Measurements from ENCODE around the gene GOLGA6D. TPM values are rescaled to one million over a fixed set of nuclear protein-coding genes. Genes with fewer than 3 reads are reported as not detected.
A peak's percentile ranks its signal among the peaks of the same experiment; 100 is the strongest.
"Not testable (repeated sequence)": the region's sequence is repeated elsewhere in the genome, so short reads cannot be mapped to it uniquely, and the experiment has no call there.

Gene GOLGA6D
- total RNA-seq, 3 donors from 2014 or later, result not detected

DNA sequence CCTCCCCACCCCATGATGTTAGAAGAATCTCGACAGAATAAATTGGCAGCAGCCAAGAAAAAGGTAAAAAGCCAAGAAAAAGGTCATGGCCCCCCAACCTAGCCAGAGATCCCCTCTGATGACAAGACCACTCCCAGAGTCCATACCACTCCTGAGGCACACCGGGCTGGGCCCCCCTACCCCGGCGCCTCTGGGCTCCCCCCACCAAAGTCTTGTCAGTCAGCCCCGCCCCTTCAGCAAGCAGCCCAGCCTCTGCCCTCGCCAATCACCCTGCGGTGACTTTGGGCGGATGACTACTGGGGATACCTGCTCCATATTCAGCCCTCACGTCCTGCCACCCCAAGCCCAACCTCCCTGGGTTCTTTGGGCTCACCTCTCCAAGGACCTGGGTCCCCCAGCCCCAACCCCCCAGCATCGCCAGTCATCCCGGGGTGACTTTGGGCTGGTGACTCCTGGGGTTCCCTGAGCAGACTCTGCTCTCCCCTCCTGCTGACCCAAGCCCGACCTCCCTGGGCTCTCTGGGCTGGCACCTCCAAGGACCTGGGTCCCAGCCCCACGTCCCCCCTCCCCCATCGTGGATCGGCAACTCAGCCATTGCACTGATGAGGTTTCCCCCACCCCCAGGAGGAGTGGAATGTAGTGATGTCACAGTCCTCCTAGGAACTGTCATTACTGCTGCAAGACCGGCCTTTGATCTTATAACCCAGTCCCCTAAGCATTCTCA is 23.9 kb upstream of the GOLGA6D start:
- not testable (repeated sequence) for H3K9me3 Mint-ChIP-seq; ATAC-seq; H3K4me1 Mint-ChIP-seq (ENCODE audit: low read depth); DNase-seq; H3K4me3 Mint-ChIP-seq; H3K27me3 Mint-ChIP-seq (ENCODE audit: low read depth); H3K36me3 Mint-ChIP-seq (ENCODE audit: insufficient read depth)

DNA sequence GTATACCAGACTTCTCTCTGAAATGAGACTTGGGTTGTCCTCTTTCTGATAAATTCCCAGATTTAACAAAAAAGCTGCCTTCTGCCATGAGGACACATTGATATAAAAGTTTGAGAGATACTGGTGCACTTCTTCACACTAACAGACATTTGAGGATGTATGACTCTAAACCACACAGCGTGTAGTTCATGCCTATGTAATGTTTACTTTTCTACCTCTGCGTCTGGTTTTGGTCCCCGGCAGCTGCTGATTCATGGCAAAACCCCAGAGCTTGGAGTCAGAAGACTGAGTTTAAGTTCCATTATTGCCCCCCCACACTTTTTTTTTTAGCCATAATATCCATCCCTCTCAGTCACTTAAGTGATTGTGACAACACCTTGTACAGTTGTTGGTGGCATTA is 22.8 kb upstream of the GOLGA6D start:
- H3K4me3 Mint-ChIP-seq; H3K27me3 Mint-ChIP-seq (ENCODE audit: low read depth); DNase-seq; H3K4me1 Mint-ChIP-seq (ENCODE audit: low read depth); H3K9me3 Mint-ChIP-seq; ATAC-seq; H3K36me3 Mint-ChIP-seq (ENCODE audit: insufficient read depth): not testable (repeated sequence)

- H3K9me3 Mint-ChIP-seq; H3K36me3 Mint-ChIP-seq (ENCODE audit: insufficient read depth); H3K27me3 Mint-ChIP-seq (ENCODE audit: low read depth); ATAC-seq; H3K4me3 Mint-ChIP-seq; DNase-seq; H3K4me1 Mint-ChIP-seq (ENCODE audit: low read depth): not testable (repeated sequence)
Observed at GRCh38 chr15:75273751-75274359, 8.8 kb upstream of the GOLGA6D start.

DNA sequence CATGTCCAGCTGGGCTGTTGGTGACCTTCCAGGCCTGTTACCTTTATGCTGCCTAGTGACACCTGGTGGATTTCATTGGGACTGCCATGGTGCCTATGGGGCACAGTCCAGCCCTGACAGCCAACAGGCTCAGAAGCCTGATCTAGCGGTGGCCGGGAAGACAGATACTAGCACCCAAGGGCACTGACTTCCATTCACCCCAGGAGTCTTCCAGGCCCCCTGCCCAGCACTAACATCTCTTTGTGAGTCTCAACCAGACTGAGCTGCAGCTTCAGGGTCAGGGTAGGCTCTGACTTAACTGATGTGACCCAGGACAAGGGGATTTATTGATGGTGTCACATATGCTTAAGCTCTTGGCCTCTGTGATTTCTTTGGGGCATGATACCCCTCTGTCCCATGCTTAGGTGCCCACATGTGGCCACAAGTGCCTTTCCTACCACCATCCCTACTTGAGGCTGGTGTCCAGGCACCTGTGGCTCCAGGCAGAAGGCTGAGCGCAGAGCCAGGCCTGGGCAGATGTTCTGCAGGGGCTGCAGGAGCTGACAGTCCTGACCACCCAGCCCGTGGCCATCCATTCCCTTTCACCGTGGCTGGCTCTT is 8.0 kb upstream of the GOLGA6D start:
- not testable (repeated sequence) for H3K4me3 Mint-ChIP-seq; H3K36me3 Mint-ChIP-seq (ENCODE audit: insufficient read depth); H3K27me3 Mint-ChIP-seq (ENCODE audit: low read depth); H3K4me1 Mint-ChIP-seq (ENCODE audit: low read depth); H3K9me3 Mint-ChIP-seq
- DNase-seq (peak; percentile 47), ATAC-seq (peak; percentile 94 to 96)

DNA sequence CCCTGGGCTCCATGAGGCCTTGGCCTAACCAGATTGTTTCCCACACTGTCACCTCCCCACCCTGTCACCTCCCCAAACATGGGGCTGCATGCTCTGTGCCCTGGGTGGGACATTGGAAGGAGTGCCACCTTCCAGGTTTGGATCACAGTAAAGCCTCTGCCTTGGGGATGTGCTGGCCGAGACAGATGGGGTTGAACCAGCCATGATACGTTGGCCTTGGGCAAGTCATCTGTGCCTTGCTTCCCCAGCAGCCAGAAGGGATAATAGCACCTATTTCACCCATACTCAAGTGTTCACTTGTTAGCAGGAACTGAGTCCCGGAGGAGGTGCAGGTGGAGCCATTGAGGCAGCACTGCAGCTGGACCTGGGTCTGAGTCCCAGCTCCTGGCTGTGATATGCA is 7.0 kb upstream of the GOLGA6D start:
- not testable (repeated sequence) for H3K9me3 Mint-ChIP-seq; H3K4me3 Mint-ChIP-seq; H3K36me3 Mint-ChIP-seq (ENCODE audit: insufficient read depth); ATAC-seq; H3K27me3 Mint-ChIP-seq (ENCODE audit: low read depth); H3K4me1 Mint-ChIP-seq (ENCODE audit: low read depth); DNase-seq

GRCh38 chr15:75278497-75278896 is 4.1 kb upstream of the GOLGA6D start:
- not testable (repeated sequence) for H3K4me1 Mint-ChIP-seq (ENCODE audit: low read depth); H3K36me3 Mint-ChIP-seq (ENCODE audit: insufficient read depth); DNase-seq; H3K9me3 Mint-ChIP-seq; H3K27me3 Mint-ChIP-seq (ENCODE audit: low read depth); ATAC-seq; H3K4me3 Mint-ChIP-seq

GRCh38 chr15:75284152-75284551 is 1.5 kb downstream of the GOLGA6D start:
- H3K27me3 Mint-ChIP-seq (ENCODE audit: low read depth); H3K36me3 Mint-ChIP-seq (ENCODE audit: insufficient read depth); ATAC-seq; H3K4me3 Mint-ChIP-seq; H3K9me3 Mint-ChIP-seq; H3K4me1 Mint-ChIP-seq (ENCODE audit: low read depth); DNase-seq: not testable (repeated sequence)

DNA sequence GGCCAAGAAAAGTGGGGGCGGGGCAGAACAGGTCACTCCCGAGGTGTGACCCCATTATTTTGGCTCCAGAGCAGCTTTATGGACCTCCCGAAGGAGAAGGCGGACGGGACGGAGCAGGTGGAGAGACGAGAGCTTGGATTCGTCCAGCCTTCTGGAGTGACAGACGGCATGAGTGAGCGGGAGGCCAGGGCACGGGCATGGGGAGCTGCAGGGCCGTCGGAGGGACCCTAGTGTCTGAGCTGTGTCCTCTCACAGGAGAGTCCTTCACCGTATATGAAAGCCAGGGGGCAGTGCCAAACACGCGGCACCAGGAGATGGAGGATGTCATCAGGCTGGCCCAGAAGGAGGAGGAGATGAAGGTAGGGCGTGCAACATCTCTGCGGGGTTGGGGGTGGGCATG is 11.0 kb downstream of the GOLGA6D start:
- DNase-seq; H3K4me1 Mint-ChIP-seq (ENCODE audit: low read depth); H3K4me3 Mint-ChIP-seq; H3K27me3 Mint-ChIP-seq (ENCODE audit: low read depth); H3K36me3 Mint-ChIP-seq (ENCODE audit: insufficient read depth); ATAC-seq; H3K9me3 Mint-ChIP-seq: not testable (repeated sequence)

GRCh38 chr15:75298541-75299310 is 16.1 kb downstream of the GOLGA6D start:
- H3K27me3 Mint-ChIP-seq (ENCODE audit: low read depth); H3K9me3 Mint-ChIP-seq; H3K36me3 Mint-ChIP-seq (ENCODE audit: insufficient read depth); H3K4me3 Mint-ChIP-seq; H3K4me1 Mint-ChIP-seq (ENCODE audit: low read depth); DNase-seq: not testable (repeated sequence)
- ATAC-seq, result peak; percentile 96 to 98

DNA sequence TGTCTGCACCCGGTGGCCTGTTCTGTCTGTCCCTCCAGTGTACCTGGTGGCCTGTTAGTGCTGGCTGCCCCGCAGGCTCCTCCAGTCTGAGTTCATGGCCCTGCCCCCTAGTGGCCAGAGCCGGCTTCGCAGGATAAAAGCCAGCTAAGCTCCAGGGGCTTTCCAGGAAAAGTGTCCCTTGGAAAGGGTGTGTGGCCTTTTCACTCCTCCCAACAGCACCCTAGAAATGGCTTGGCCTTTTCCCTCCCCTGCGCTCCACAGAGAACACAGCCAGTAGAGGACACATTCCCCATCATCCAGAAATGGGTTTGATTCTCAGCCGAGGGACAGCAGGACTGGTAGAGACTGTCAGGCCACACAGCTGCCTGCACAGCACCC is 16.7 kb downstream of the GOLGA6D start:
- peaks cover 10% of the 10 kb centered on the region for H3K27me3 Mint-ChIP-seq (ENCODE audit: low read depth)
- peak; percentile 58 for DNase-seq
- ATAC-seq, result peak; percentile 93 to 94
- not testable (repeated sequence) for H3K36me3 Mint-ChIP-seq (ENCODE audit: insufficient read depth); H3K9me3 Mint-ChIP-seq; H3K4me1 Mint-ChIP-seq (ENCODE audit: low read depth); H3K4me3 Mint-ChIP-seq

DNA sequence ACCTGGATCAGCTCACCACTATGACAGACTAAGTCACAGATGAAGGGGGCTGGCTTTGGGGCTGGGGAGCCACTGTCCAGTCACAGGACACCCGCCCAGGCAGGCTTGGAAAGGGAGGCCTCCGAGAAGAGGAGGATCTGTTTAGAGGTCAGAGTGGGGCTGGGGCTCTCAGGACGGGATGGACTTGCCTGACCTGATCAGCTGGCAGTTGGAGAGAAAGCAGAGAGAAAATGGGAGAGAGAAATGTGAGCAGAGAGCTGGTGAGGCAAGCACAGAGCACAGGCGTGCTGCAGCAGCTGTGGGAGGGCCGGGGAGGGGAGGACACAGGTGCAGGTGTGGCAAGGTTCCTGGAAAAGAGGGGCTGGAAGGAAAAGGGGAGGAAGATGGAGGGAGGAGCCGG is 17.4 kb downstream of the GOLGA6D start:
- not testable (repeated sequence) for H3K4me3 Mint-ChIP-seq; ATAC-seq; DNase-seq; H3K9me3 Mint-ChIP-seq; H3K4me1 Mint-ChIP-seq (ENCODE audit: low read depth); H3K36me3 Mint-ChIP-seq (ENCODE audit: insufficient read depth)
- H3K27me3 Mint-ChIP-seq (ENCODE audit: low read depth), result peaks cover 15% of the 10 kb centered on the region

DNA sequence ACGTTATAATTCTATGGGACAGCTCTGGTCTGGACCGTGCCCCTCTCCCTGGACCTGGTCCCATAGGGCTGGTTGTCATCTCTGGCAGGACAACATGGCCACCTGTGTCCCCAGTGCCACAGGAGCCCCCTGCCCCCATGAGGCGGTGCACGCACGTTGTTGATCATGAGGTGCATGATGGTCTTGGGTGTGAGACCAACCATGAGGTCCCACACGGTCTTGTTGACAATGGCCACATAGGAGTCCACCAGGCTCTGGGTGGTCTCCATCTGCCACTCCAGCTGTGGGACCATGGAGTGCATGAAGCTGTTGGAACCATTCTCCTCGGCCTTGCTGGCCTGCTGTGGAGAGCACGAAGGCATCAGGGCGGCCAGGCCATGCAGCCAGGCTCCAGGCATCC is 19.7 kb downstream of the GOLGA6D start:
- Mint-ChIP-seq H3K36me3 (ENCODE audit: insufficient read depth) (no peaks in the 10 kb centered on the region), H3K4me1 (ENCODE audit: low read depth) (no peaks in the 10 kb centered on the region), H3K9me3 (no peaks in the 10 kb centered on the region), H3K4me3 (no peak overlapping the region), H3K27me3 (ENCODE audit: low read depth) (peaks cover 26% of the 10 kb centered on the region)
- ATAC-seq (no peak), DNase-seq (no peak)

- H3K9me3 Mint-ChIP-seq, ATAC-seq: not testable (repeated sequence)
- H3K27me3 Mint-ChIP-seq (ENCODE audit: low read depth), result peaks cover 29% of the 10 kb centered on the region
Observed at GRCh38 chr15:75302753-75303152, 20.1 kb downstream of the GOLGA6D start.

DNA sequence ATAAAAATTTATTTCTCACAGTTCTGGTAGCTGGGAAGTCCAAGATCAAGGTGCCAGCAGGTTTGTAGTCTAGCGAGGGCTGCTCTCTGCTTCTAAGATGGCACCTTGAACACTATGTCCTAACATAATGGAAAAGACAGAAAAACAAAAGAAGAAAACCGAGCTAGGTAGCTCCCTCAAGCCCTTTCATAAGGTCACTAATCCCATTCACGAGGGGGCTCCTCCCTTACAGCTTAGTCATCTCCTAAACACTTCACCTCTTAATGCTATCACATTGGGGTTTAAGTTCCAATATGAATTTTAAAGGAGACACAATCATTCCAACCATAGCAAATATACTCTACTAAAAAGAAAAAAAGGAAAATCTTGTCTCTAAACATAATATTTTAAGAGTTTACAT is 23.6 kb downstream of the GOLGA6D start:
- no peak for ATAC-seq
- no peak for DNase-seq
- H3K9me3 Mint-ChIP-seq, result no peaks in the 10 kb centered on the region
- H3K4me3 Mint-ChIP-seq, result no peak overlapping the region
- peaks cover 35% of the 10 kb centered on the region for H3K27me3 Mint-ChIP-seq (ENCODE audit: low read depth)
- no peaks in the 10 kb centered on the region for H3K4me1 Mint-ChIP-seq (ENCODE audit: low read depth)
- no peaks in the 10 kb centered on the region for H3K36me3 Mint-ChIP-seq (ENCODE audit: insufficient read depth)

More at GRCh38 chr15:75302753-75303152, 20.1 kb downstream of the GOLGA6D start:
- H3K4me1 Mint-ChIP-seq (ENCODE audit: low read depth); H3K4me3 Mint-ChIP-seq; H3K36me3 Mint-ChIP-seq (ENCODE audit: insufficient read depth); DNase-seq: not testable (repeated sequence)

Data from activated T-cell treated with anti-CD3 and anti-CD28 coated beads, Interleukin-2, amount 50 U/mL, for 4 hours (primary cell).